Tibial nerve (tissue), 4 donors: ENCODE data around the gene KCTD12. TPM values are rescaled to one million over a fixed set of nuclear protein-coding genes. Genes with fewer than 3 reads are reported as not detected.
A peak's percentile ranks its signal among the peaks of the same experiment; 100 is the strongest.
"Not testable (repeated sequence)": the region's sequence is repeated elsewhere in the genome, so short reads cannot be mapped to it uniquely, and the experiment has no call there.

Source experiments
- DNase-seq, 2 donors: peaks; one replicate each; pipeline ENCODE4 v3.0.0-alpha.2; 2019; ENCODE audit warnings: low spot score in 2 of 2
- H3K27ac ChIP-seq, 4 donors: fragments of 200-600 bp; sonication (generic) in 3 of 4; one replicate each; pipeline ENCODE4 v1.5.1; 2017 to 2019; ENCODE audit warnings: mild to moderate bottlenecking in 1 of 4
- H3K27me3 ChIP-seq, 2 donors: fragments of 200-600 bp; sonication (generic) in 1 of 2; one replicate each; pipeline versions ENCODE4 v1.5.1 to v1.6.0; 2017 to 2019
- H3K36me3 ChIP-seq, 3 donors: fragments of 200-600 bp; sonication (generic); one replicate each; pipeline ENCODE4 v1.5.1; 2018 to 2019
- H3K4me1 ChIP-seq, 4 donors: fragments of 200-600 bp; sonication (generic) in 3 of 4; one replicate each; pipeline ENCODE4 v1.5.1; 2017 to 2019
- H3K4me3 ChIP-seq, 4 donors: fragments of 200-600 bp; sonication (generic) in 3 of 4; one replicate each; pipeline ENCODE4 v1.5.1; 2017 to 2019; ENCODE audit warnings: mild to moderate bottlenecking in 1 of 4, moderate library complexity in 1 of 4
- H3K9me3 ChIP-seq, 4 donors: fragments of 200-600 bp; sonication (generic) in 3 of 4; one replicate each; pipeline ENCODE4 v1.5.1; 2017 to 2019
- EP300 ChIP-seq, 2 donors: sonication (generic); formaldehyde crosslinking; IDR thresholded peaks; one replicate each; pipeline ENCODE4 v1.6.1; 2017; ENCODE audit warnings: antibody characterized with exemption in 2 of 2, mild to moderate bottlenecking in 1 of 2
- POLR2A ChIP-seq, 2 donors: fragments of 450-650 bp; IDR thresholded peaks; one replicate each; pipeline ENCODE4 v1.6.1; 2017; ENCODE audit warnings: antibody characterized with exemption in 2 of 2, mild to moderate bottlenecking in 2 of 2, moderate library complexity in 2 of 2
- WGBS, 2 donors: methylation state at CpG; one replicate each; pipeline ENCODE4 v1.1.5; 2018; 5-methylcytosine and 5-hydroxymethylcytosine counted together
- total RNA-seq, 4 donors: library from RNA; depleted of rRNA; stranded (reverse); fragments of >200 nt; gene quantifications; one replicate each; pipeline ENCODE4 v1.1.0, GENCODE V29; 2016
- TF ChIP-seq, protein P1 (sequence below), 5 experiments: fragments of 200-600 bp in 3 of 5; fragments of 450-650 bp in 2 of 5; sonication (generic) in 3 of 5; IDR thresholded peaks; one replicate each; pipeline ENCODE4 v1.5.1; 2016 to 2019; ENCODE audit warnings: antibody characterized with exemption in 5 of 5, mild to moderate bottlenecking in 3 of 5, moderate library complexity in 2 of 5

Gene KCTD12
- total RNA-seq, 4 donors from 2014 or later: 126 to 217 (median 159) TPM

DNA sequence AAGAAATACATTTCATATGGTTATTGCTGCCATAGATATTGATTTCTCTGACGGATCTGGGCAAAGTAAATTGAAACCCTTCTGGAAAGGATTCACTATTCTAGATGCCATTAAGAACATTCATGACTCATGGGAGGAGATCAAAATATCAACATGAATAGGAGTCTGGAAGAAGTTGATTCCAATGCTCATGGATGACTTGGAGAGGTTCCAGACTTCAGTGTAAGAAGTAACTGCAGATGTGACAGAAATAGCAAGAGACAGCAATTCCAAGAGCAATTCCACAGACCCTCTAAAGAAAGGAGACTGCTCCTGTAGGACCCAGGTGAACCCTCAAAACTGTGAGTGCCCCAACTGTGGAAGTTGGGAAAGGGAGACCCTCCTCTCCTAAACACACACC lies 30.9 kb upstream of the KCTD12 start:
- H3K9me3 ChIP-seq: no peaks in the 10 kb centered on the region
- H3K27me3 ChIP-seq: no peaks in the 10 kb centered on the region
- WGBS, 2 donors: 49 to 72% methylated on average over 1 of the region's 1 CpG
- TF ChIP-seq POLR2A (IDR thresholded peaks at IDR 0.05): no peak
- TF ChIP-seq EP300 (IDR thresholded peaks at IDR 0.05): no peak
- TF ChIP-seq, protein P1, sequence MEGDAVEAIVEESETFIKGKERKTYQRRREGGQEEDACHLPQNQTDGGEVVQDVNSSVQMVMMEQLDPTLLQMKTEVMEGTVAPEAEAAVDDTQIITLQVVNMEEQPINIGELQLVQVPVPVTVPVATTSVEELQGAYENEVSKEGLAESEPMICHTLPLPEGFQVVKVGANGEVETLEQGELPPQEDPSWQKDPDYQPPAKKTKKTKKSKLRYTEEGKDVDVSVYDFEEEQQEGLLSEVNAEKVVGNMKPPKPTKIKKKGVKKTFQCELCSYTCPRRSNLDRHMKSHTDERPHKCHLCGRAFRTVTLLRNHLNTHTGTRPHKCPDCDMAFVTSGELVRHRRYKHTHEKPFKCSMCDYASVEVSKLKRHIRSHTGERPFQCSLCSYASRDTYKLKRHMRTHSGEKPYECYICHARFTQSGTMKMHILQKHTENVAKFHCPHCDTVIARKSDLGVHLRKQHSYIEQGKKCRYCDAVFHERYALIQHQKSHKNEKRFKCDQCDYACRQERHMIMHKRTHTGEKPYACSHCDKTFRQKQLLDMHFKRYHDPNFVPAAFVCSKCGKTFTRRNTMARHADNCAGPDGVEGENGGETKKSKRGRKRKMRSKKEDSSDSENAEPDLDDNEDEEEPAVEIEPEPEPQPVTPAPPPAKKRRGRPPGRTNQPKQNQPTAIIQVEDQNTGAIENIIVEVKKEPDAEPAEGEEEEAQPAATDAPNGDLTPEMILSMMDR (IDR thresholded peaks at IDR 0.05): no peak
- DNase-seq: no peak
- H3K36me3 ChIP-seq: no peaks in the 10 kb centered on the region
- no peaks in the 10 kb centered on the region for H3K4me1 ChIP-seq
- H3K27ac ChIP-seq: no peak overlapping the region
- H3K4me3 ChIP-seq: no peak overlapping the region

DNA sequence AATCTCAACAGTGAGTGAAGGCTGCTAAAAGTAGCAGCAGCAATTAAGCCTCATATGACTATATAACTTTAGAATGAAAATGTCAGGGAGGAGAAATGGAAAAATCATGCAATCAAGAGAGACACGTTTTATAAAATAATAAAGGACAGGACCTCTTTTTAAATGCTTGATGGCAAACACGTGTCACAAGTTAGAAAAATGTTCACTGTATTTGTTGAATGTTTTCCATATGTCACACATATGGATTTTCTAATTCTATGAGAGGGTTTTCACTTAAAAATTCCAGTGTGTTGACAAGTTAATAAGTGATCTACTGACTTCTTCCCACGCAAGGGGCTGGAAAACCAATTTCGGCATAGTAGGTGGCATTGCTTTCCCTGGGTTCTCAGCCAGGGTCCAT lies 27.7 kb upstream of the KCTD12 start:
- Histone ChIP-seq H3K27ac (no peak overlapping the region), H3K9me3 (no peaks in the 10 kb centered on the region), H3K4me1 (no peaks in the 10 kb centered on the region), H3K4me3 (no peak overlapping the region), H3K36me3 (no peaks in the 10 kb centered on the region), H3K27me3 (no peaks in the 10 kb centered on the region)
- WGBS, 2 donors: 54 to 66% methylated on average over 4 of the region's 4 CpGs
- TF ChIP-seq, protein P1 (IDR thresholded peaks at IDR 0.05): no peak
- TF ChIP-seq POLR2A (IDR thresholded peaks at IDR 0.05) (no peak), EP300 (IDR thresholded peaks at IDR 0.05) (no peak)
- DNase-seq: no peak

DNA sequence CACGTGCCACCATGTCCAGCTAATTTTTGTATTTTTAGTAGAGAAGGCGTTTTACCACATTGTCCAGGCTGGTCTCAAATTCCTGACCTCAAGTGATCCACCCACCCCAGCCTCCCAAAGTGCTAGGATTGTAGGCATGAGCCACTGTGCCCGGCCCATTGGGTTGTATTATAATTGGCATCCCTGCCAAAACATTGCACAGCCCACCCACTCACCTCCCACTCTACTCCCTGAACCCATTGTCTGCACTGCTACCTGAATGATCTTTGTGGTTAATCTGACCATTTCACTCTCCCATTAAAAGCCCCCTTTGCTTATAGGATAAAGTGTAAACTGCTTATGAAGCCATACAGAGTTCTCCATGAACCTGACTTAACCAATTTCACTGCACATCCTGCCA lies 26.3 kb upstream of the KCTD12 start:
- no peak overlapping the region for H3K4me3 ChIP-seq
- no peak for DNase-seq
- 71 to 74% methylated on average over 3 of the region's 3 CpGs for WGBS, 2 donors
- H3K27me3 ChIP-seq: no peaks in the 10 kb centered on the region
- no peaks in the 10 kb centered on the region for H3K36me3 ChIP-seq
- H3K27ac ChIP-seq: no peak overlapping the region
- TF ChIP-seq, protein P1 (IDR thresholded peaks at IDR 0.05): no peak
- TF ChIP-seq EP300 (IDR thresholded peaks at IDR 0.05): no peak
- no peak for TF ChIP-seq POLR2A (IDR thresholded peaks at IDR 0.05)
- H3K9me3 ChIP-seq: no peaks in the 10 kb centered on the region
- no peaks in the 10 kb centered on the region for H3K4me1 ChIP-seq

DNA sequence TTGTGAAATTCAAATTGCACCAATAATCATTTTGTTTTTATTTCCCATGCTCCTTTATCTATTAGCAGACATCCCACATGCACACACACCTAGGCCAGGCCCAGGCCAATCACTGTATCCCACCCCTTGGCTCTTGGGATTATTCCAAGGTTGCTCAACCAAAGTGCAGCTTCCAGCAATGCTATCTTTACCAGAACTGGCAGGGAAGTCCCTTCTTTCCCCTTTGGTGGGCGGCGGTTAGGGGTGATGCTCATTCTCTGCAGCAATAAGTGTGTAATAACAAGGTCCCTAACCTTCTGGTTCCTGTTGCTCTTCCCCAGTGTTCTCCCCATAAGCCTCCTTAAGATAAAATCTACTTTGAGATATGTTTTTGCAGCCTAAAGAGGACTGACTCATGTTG lies 18.3 kb upstream of the KCTD12 start:
- H3K36me3 ChIP-seq: no peaks in the 10 kb centered on the region
- H3K4me1 ChIP-seq: peaks cover 0 to 7% (median 0%) of the 10 kb centered on the region in 4 donors
- no peak for DNase-seq
- TF ChIP-seq, protein P1 (IDR thresholded peaks at IDR 0.05): no peak
- TF ChIP-seq POLR2A (IDR thresholded peaks at IDR 0.05): no peak
- no peak for TF ChIP-seq EP300 (IDR thresholded peaks at IDR 0.05)
- H3K27ac ChIP-seq: no peak overlapping the region
- WGBS, 2 donors: 55 to 72% methylated on average over 2 of the region's 2 CpGs
- peaks cover 0 to 3% (median 0%) of the 10 kb centered on the region in 4 donors for H3K9me3 ChIP-seq
- no peaks in the 10 kb centered on the region for H3K27me3 ChIP-seq
- H3K4me3 ChIP-seq: no peak overlapping the region

DNA sequence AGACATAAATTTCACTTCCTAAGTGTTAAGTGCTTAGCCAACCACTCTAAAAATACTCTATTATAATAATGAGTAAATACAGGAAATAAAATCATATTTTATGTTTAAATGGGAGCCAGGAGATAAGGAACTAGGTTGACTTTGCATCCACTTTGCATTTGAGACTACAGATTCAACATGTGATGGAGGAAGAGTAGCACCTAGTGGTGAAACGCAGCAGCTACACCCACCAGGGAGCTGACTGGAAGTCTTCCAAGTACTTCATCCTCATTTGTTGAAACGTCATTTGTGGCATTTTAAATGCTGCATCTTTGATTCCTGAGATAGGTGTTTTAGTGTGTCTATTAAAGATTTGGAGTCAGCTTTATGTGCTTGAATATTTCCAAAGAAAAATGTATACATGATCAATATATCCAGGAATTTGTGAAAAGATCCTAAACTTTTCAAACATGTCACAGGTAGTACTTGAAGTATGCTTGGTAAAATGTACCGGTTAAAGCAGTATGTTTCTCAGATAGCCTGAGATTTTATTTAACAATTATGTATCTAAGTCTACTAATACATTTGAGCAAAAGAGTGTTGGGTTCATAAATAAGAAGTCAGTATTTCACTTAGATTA lies 17.4 kb upstream of the KCTD12 start:
- no peaks in the 10 kb centered on the region for H3K36me3 ChIP-seq
- no peak for TF ChIP-seq POLR2A (IDR thresholded peaks at IDR 0.05)
- TF ChIP-seq EP300 (IDR thresholded peaks at IDR 0.05): peak in 1 of 2 donors; percentile 67
- TF ChIP-seq, protein P1 (IDR thresholded peaks at IDR 0.05): peak; percentile 89 to 99 (median 95)
- no peak overlapping the region for H3K4me3 ChIP-seq
- no peak overlapping the region for H3K27ac ChIP-seq
- peaks cover 0 to 7% (median 0%) of the 10 kb centered on the region in 4 donors for H3K4me1 ChIP-seq
- WGBS, 2 donors: 26% methylated on average over 3 of the region's 3 CpGs
- DNase-seq: peak; percentile 50 to 63
- H3K9me3 ChIP-seq: peaks cover 0 to 11% (median 0%) of the 10 kb centered on the region in 4 donors
- H3K27me3 ChIP-seq: no peaks in the 10 kb centered on the region

DNA sequence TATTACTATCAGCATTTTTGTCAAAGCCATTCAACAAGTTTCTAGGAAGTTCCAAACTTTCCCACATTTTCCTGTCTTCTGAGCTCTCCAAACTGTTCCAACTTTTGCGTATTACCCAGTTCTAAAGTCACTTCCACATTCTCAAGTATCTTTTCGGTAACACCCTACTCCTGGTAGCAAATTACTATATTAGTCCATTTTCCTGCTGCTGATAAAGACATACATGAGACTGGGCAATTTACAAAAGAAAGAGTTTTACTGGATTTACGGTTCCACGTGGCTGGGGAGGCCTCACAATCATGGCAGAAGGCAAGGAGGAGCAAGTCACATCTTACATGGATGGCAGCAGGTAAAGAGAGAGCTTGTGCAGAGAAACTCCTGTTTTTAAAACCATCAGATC lies 12.9 kb upstream of the KCTD12 start:
- DNase-seq, H3K4me3 ChIP-seq, H3K27me3 ChIP-seq, H3K36me3 ChIP-seq, H3K4me1 ChIP-seq, H3K27ac ChIP-seq: not testable (repeated sequence)
- H3K9me3 ChIP-seq: peaks cover 0 to 18% (median 0%) of the 10 kb centered on the region in 4 donors
- WGBS, 2 donors: 96% methylated on average over 4 of the region's 4 CpGs

DNA sequence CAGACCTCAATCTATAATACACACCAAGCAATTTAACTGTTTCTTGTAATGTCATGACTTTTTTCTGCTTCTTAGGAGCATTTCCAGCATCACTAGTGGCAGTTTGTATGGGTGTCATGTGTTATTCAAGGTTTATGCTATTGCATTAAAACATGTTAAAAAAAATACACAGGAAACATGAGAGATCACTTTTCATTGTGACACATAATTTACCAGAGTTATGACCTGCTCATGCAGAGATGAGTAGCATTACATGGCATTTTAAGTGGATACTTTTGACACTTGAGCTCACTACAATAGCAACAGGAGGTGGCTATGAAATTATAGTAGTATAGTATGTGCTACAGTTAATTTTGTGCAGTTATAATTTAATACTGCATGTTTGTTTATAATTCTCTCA lies 11.0 kb upstream of the KCTD12 start:
- H3K27ac ChIP-seq, H3K36me3 ChIP-seq, H3K4me1 ChIP-seq, DNase-seq, H3K27me3 ChIP-seq, H3K4me3 ChIP-seq: not testable (repeated sequence)
- peaks cover 0 to 18% (median 0%) of the 10 kb centered on the region in 4 donors for H3K9me3 ChIP-seq
